Right lobe of liver (tissue), 6 donors: ENCODE data around the gene SSUH2. TPM values are rescaled to one million over a fixed set of nuclear protein-coding genes. Genes with fewer than 3 reads are reported as not detected.
"Not testable (repeated sequence)": the region's sequence is repeated elsewhere in the genome, so short reads cannot be mapped to it uniquely, and the experiment has no call there.

Source experiments
- ATAC-seq, 4 donors: fragments of 200-7000 bp; cut with Tn5 transposase; one replicate each; pipeline ENCODE4 v1.9.1; 2020; ENCODE audit warnings: mild to moderate bottlenecking in 4 of 4, moderate library complexity in 4 of 4
- DNase-seq, 3 donors: peaks; one replicate each; pipeline ENCODE4 v3.0.0-alpha.2; 2020
- H3K27ac ChIP-seq, 3 donors: fragments of 200-600 bp; one replicate each; pipeline ENCODE4 v1.8.0; 2022
- H3K27me3 ChIP-seq, 2 donors: fragments of 200-600 bp; one replicate each; pipeline ENCODE4 v1.8.0; 2022
- H3K36me3 ChIP-seq, 4 donors: fragments of 200-600 bp; sonication (generic) in 1 of 4; one replicate each; pipeline versions ENCODE4 v1.5.1 to v1.8.0; 2017 to 2022; ENCODE audit warnings: control low read depth in 1 of 4
- H3K4me1 ChIP-seq, 4 donors: fragments of 200-600 bp; sonication (generic) in 1 of 4; one replicate each; pipeline versions ENCODE4 v1.5.1 to v1.8.0; 2017 to 2022; ENCODE audit warnings: control low read depth in 1 of 4
- H3K4me3 ChIP-seq, 3 donors: fragments of 200-600 bp; one replicate each; pipeline ENCODE4 v1.8.0; 2022
- H3K9me3 ChIP-seq, 4 donors: fragments of 200-600 bp; sonication (generic) in 1 of 4; one replicate each; pipeline versions ENCODE4 v1.5.1 to v1.8.0; 2017 to 2022; ENCODE audit warnings: control low read depth in 1 of 4
- POLR2A ChIP-seq: fragments of 450-650 bp; IDR thresholded peaks from one replicate; pipeline ENCODE4 v1.6.1; 2017; ENCODE audit warnings: antibody characterized with exemption, mild to moderate bottlenecking
- WGBS: methylation state at CpG from one replicate; pipeline ENCODE4 v1.1.6; 2018; ENCODE audit warnings: low coverage, low lambda C conversion rate; ENCODE audit not compliant: insufficient coverage; ENCODE audit errors: missing lambda C conversion rate; 5-methylcytosine and 5-hydroxymethylcytosine counted together
- intact Hi-C, 2 donors: fragments of 100-400 bp; cut with DNase I; formaldehyde crosslinking; loops; one replicate each; pipeline versions ENCODE4 v1.11.2 to v1.14.1; 2022
- total RNA-seq, 6 experiments: library from RNA; depleted of rRNA in 2 of 6; stranded (reverse); fragments of >200 nt in 2 of 6; fragmentation: NEBNext Ultra II Directional in 3 of 6; extraction: Animal tissue kit (Norgen Biotek cat#: 25700) in 3 of 6; gene quantifications; one replicate each; pipeline versions ENCODE4 v1.1.0 to v1.2.4, GENCODE V29; 2016 to 2023
- TF ChIP-seq, protein P1 (sequence below), 4 donors: fragments of 200-600 bp in 3 of 4; fragments of 450-650 bp in 1 of 4; IDR thresholded peaks; one replicate each; pipeline versions ENCODE4 v1.5.1 to v1.8.0; 2016 to 2022; ENCODE audit warnings: antibody characterized with exemption in 4 of 4, mild to moderate bottlenecking in 2 of 4
- donor health status: DM: no; HTN: yes; CAD: no.
- donor health status: DM: no; HTN: no; CAD: no.
- donor health status: DM: no; HTN: no; CAD: no.
- donor health status: DM: no; HTN: yes; CAD: no.
- donor health status: DM: no; HTN: yes; CAD: no.

Gene SSUH2
- total RNA-seq, 6 experiments from 2014 or later, result 0.09 to 2.0 (median 1.1) TPM; not detected in 1

DNA sequence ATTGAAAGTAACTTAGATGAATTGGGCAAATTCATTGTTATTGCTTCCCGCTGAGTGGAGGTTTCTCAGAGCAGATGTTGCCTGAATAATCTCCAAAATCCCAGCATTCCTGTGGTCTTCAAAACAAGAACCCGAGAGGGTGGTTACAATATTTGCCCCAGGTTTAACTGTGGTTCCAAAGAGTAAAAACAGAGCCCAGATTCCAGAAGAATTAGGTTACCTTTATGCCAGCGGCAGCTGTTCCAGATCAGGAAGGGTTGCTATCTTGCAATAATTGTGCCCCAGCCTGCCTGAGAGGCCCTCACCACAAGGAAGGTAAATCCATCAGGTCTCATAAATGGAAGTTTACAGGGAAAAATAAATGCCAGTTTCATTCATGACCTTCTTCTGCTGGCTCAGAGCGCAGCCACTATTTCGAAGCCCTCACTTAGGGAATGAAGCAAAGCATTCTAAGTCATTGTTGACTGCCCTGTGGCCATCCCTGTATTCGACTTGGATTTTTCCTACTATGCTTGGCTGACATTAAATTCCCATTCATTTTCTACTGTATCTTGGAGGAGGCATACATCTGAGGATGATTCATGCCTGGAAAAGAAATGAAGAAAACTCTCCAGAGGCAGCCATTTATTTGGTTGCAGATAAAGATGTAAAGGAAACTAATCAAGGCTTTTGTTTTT is 54.6 kb downstream of the SSUH2 start:
- DNase-seq (no peak), ATAC-seq (no peak)
- Histone ChIP-seq H3K9me3 (no peaks in the 10 kb centered on the region), H3K4me3 (no peak overlapping the region), H3K36me3 (no peaks in the 10 kb centered on the region), H3K27me3 (no peaks in the 10 kb centered on the region), H3K4me1 (no peaks in the 10 kb centered on the region), H3K27ac (no peak overlapping the region)
- TF ChIP-seq POLR2A, result no peak
- TF ChIP-seq, protein P1, sequence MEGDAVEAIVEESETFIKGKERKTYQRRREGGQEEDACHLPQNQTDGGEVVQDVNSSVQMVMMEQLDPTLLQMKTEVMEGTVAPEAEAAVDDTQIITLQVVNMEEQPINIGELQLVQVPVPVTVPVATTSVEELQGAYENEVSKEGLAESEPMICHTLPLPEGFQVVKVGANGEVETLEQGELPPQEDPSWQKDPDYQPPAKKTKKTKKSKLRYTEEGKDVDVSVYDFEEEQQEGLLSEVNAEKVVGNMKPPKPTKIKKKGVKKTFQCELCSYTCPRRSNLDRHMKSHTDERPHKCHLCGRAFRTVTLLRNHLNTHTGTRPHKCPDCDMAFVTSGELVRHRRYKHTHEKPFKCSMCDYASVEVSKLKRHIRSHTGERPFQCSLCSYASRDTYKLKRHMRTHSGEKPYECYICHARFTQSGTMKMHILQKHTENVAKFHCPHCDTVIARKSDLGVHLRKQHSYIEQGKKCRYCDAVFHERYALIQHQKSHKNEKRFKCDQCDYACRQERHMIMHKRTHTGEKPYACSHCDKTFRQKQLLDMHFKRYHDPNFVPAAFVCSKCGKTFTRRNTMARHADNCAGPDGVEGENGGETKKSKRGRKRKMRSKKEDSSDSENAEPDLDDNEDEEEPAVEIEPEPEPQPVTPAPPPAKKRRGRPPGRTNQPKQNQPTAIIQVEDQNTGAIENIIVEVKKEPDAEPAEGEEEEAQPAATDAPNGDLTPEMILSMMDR (IDR thresholded peaks at IDR 0.05), result no peak
- 78% methylated on average over 6 of the region's 6 CpGs for WGBS
- intact Hi-C loops, result no loop called here

DNA sequence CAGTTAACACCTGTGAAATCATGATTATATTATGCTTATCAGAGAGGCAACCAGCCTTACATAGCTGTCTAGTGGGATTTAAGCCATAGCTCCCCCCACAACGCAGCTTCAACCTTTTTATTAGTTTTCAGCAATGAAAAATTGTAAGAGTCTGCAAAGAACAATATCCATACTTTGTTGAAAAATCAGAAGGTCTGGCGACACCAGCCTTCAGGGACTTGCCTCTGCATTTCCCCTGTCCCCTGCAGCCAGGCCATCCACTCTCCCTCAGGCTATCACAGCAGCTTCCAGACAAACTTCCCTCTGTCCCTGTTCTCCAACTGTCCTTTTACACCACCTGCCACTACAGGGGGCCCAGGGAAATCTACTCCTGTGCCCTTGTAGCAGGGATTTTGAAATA is 59.9 kb downstream of the SSUH2 start:
- DNase-seq, result no peak
- no peaks in the 10 kb centered on the region for H3K9me3 ChIP-seq
- no peaks in the 10 kb centered on the region for H3K27me3 ChIP-seq
- H3K4me3 ChIP-seq, result no peak overlapping the region
- intact Hi-C loops, result no loop called here
- no peak for ATAC-seq
- no peaks in the 10 kb centered on the region for H3K4me1 ChIP-seq
- no peaks in the 10 kb centered on the region for H3K36me3 ChIP-seq
- no peak for TF ChIP-seq POLR2A
- TF ChIP-seq, protein P1 (IDR thresholded peaks at IDR 0.05), result no peak
- H3K27ac ChIP-seq, result no peak overlapping the region
- WGBS, result 86% methylated on average over 2 of the region's 2 CpGs

DNA sequence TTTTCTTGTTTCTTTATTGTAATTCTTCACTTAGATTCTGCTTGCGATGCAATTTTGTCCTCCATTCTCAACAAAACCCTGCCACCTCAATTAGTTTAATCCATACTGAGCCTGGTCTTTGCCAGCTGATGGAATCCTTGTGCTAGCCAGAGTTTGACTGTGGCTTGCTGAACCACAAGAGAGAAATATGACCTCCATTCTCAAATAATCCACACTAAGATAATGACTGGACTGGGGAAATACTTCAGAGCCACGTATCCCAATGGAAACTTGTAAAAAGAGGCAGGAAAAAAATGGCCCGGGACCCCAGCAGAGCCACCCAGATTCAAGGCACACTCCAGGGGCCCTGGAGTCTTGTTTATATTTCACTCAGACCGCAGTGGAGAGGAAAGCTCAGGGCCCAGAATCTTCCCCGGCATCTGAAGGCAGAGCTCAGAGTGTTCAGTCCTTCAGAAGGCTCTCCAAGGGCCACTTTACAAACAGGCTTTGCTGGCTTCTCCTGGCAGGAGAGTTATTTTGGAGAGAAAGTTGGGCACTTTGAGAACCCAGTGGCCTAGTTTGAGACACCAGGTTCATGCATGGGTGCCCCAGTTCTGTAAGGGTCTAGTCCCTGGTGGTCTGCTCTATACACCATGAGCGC is 62.7 kb downstream of the SSUH2 start:
- Histone ChIP-seq H3K27ac (no peak overlapping the region), H3K4me1 (no peaks in the 10 kb centered on the region), H3K36me3 (no peaks in the 10 kb centered on the region), H3K27me3 (no peaks in the 10 kb centered on the region), H3K9me3 (no peaks in the 10 kb centered on the region), H3K4me3 (no peak overlapping the region)
- no peak for DNase-seq
- no peak for ATAC-seq
- 96% methylated on average over 4 of the region's 6 CpGs for WGBS
- intact Hi-C loops, result no loop called here
- TF ChIP-seq, protein P1 (IDR thresholded peaks at IDR 0.05), result no peak
- no peak for TF ChIP-seq POLR2A

DNA sequence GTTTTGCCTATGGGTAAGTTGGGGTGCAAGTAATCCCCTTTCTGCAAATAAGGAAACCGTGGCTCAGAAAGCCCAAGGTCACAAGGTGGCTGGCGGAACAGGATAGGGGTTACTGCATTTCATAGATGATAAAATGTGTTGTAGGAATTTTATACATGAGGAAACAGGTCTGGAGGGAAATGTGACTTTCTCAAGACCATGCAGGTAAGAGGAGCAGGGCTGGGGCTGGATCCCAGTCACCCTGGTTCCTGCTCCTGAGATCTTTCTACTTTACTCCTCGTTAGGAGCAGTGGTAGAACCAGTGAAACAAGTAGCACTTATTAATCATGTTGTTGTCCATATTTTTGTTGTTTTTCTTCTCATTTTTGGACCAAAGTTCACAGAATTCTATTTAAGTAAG is 63.2 kb downstream of the SSUH2 start:
- Histone ChIP-seq H3K27ac (no peak overlapping the region), H3K27me3 (no peaks in the 10 kb centered on the region), H3K36me3 (no peaks in the 10 kb centered on the region), H3K4me1 (no peaks in the 10 kb centered on the region), H3K9me3 (no peaks in the 10 kb centered on the region), H3K4me3 (no peak overlapping the region)
- intact Hi-C loops, result no loop called here
- TF ChIP-seq, protein P1 (IDR thresholded peaks at IDR 0.05), result no peak
- no peak for TF ChIP-seq POLR2A
- ATAC-seq (no peak), DNase-seq (no peak)
- WGBS, result 67% methylated on average over 3 of the region's 3 CpGs

DNA sequence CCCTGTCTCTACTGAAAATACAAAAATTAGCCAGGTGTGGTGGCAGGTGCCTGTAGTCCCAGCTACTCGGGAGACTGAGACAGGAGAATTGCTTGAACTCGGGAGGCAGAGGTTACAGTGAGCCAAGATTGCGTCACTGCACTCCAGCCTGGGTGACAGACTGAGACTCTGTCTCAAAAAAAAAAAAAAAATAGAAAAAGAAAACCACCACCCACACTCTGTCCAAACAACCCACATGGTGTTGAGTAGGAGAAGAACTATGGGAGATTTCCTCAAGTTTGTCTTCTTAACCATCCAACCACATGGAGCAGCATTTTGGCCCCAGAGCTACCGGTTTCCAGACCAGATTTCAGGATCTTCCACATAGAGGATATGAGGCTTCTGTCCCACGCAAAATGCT is 64.2 kb downstream of the SSUH2 start:
- DNase-seq, ATAC-seq, H3K36me3 ChIP-seq, intact Hi-C loops, H3K4me3 ChIP-seq, H3K27me3 ChIP-seq, H3K27ac ChIP-seq, H3K9me3 ChIP-seq, H3K4me1 ChIP-seq: not testable (repeated sequence)
- 57% methylated on average over 5 of the region's 5 CpGs for whole genome bisulfite sequencing
